ENCODE measurements around the gene HES3.

GRCh38 chr1:6245086-6245868, 1.3 kb downstream of the HES3 start:
- TF ChIP-seq CTCF (conservative IDR thresholded peaks at IDR 0.05) (peak; percentile 84), ZFX (IDR thresholded peaks at IDR 0.05) (no peak)

Measured in C4-2B (cell line).